Stimulated activated CD8-positive, alpha-beta memory T cell treated with anti-CD3 and anti-CD28 coated beads, Interleukin-4, amount 100 ng/mL, for 48 hours (primary cell): Measurements from ENCODE around the gene MRPL52.

ENCODE experiments used
- DNase-seq: peaks from one replicate; pipeline ENCODE4 v3.0.0-alpha.2; 2020

The MRPL52 gene

DNA sequence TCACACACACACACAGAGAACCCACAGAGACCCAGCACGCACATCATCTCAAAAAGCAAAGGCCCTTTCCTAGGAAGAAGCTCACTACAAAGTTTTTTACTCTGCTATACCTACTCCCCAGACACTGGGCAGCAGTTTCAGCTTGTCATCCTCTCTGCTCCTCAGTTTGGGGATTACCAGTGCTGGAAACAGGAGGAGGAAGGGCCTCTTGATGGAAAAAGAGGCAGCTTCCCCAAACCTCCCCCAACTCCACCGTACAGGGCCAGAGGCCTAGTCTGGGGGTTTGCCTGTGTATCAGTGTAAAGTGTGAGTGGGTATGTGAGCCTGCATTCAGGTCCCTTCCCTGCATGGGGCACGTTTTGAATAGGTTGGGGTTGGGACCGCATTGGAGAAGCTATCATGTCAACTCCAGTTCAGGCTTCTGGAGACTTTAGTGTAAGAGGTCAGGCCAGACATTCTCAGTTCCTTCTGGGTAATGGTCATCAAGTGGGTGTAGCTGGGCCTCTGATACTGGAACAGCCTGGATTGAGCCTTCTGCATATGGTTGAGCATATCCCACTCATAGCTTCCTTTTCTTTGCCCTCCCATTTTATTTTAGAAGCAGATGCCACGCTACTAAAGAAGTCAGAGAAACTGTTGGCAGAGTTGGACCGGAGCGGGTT is 54.5 kb downstream of the MRPL52 start:
- DNase-seq: no peak
